ENCODE data around the gene PTOV1.
A peak's percentile ranks its signal among the peaks of the same experiment; 100 is the strongest.

- peak in 3 of 4 experiments; percentile 58 to 83 (median 65) for TF ChIP-seq CTCF (IDR thresholded peaks at IDR 0.05)
- TF ChIP-seq POLR2A (IDR thresholded peaks at IDR 0.05), result no peak
These were observed 38.9 kb downstream of the PTOV1 start for GRCh38 chr19:49889687-49890348.

All from prostate gland (tissue), 2 donors.